Nephron progenitor cell (in vitro differentiated cells): ENCODE measurements around the gene PSME3IP1.

ENCODE experiments used
- DNase-seq: peaks from one replicate; pipeline ENCODE4 v3.0.0; 2021
- H3K27ac Mint-ChIP-seq: 2 replicates; pipeline ENCODE4 v1.8.0; 2021; ENCODE audit warnings: mild to moderate bottlenecking, moderate library complexity, mixed read lengths
- H3K27me3 Mint-ChIP-seq: 2 replicates; pipeline ENCODE4 v1.8.0; 2021; ENCODE audit warnings: mild to moderate bottlenecking, low read depth, mixed read lengths; ENCODE audit not compliant: poor library complexity
- H3K36me3 Mint-ChIP-seq: 2 replicates; pipeline ENCODE4 v1.8.0; 2021; ENCODE audit warnings: low read depth, mixed read lengths
- H3K4me1 Mint-ChIP-seq: 2 replicates; pipeline ENCODE4 v1.8.0; 2021; ENCODE audit warnings: mixed read lengths
- H3K4me3 Mint-ChIP-seq: 2 replicates; pipeline ENCODE4 v1.8.0; 2021; ENCODE audit warnings: mild to moderate bottlenecking, moderate library complexity, mixed read lengths
- H3K9me3 Mint-ChIP-seq: 2 replicates; pipeline ENCODE4 v1.8.0; 2021; ENCODE audit warnings: mild to moderate bottlenecking, moderate library complexity, mixed read lengths
- CTCF ChIP-seq: fragments of 200-600 bp; sonication (generic); IDR thresholded peaks from 2 replicates; pipeline ENCODE4 v1.5.0; 2021; ENCODE audit warnings: antibody characterized with exemption

PSME3IP1 gene

GRCh38 chr16:57178793-57179212 is 7.0 kb downstream of the PSME3IP1 start:
- no peak for DNase-seq
- TF ChIP-seq CTCF: no peak
- no peak overlapping the region for H3K27ac Mint-ChIP-seq
- H3K4me3 Mint-ChIP-seq: no peak overlapping the region
- no peaks in the 10 kb centered on the region for H3K27me3 Mint-ChIP-seq
- H3K36me3 Mint-ChIP-seq: peaks cover 8% of the 10 kb centered on the region
- H3K4me1 Mint-ChIP-seq: peaks cover 11% of the 10 kb centered on the region
- peaks cover 2% of the 10 kb centered on the region for H3K9me3 Mint-ChIP-seq

- Mint-ChIP-seq H3K27ac (no peak overlapping the region), H3K4me1 (peaks cover 9% of the 10 kb centered on the region), H3K36me3 (peaks cover 14% of the 10 kb centered on the region), H3K27me3 (no peaks in the 10 kb centered on the region), H3K9me3 (no peaks in the 10 kb centered on the region), H3K4me3 (no peak overlapping the region)
- no peak for DNase-seq
- TF ChIP-seq CTCF: no peak
These were observed 7.6 kb downstream of the PSME3IP1 start for GRCh38 chr16:57178196-57178595.

DNA sequence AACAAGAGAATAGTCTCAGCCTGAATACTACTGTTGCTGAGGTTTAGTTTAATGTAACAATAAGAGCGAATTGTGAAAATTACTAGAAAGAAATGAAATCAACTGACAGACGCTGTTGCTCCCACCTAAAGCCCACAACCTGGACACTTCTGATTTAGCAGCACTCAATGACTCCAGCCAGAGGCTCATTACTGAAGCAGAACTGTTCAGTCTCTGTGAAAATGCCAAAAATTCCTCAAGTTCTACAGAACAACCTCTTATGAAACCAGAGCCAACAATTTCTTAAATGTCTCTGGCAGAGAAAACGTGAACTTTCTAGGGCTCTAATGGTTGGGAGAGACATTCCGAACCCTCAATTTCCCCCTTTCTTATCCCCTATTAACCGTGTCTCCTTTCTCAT is 9.9 kb downstream of the PSME3IP1 start:
- Mint-ChIP-seq H3K36me3 (peaks cover 36% of the 10 kb centered on the region), H3K27ac (no peak overlapping the region), H3K9me3 (no peaks in the 10 kb centered on the region), H3K4me3 (no peak overlapping the region), H3K27me3 (peaks cover 4% of the 10 kb centered on the region), H3K4me1 (peaks cover 4% of the 10 kb centered on the region)
- TF ChIP-seq CTCF: no peak
- DNase-seq: no peak

- Mint-ChIP-seq H3K9me3 (no peaks in the 10 kb centered on the region), H3K4me3 (no peak overlapping the region), H3K27me3 (peaks cover 4% of the 10 kb centered on the region), H3K36me3 (peaks cover 45% of the 10 kb centered on the region), H3K27ac (no peak overlapping the region), H3K4me1 (peaks cover 10% of the 10 kb centered on the region)
- DNase-seq: no peak
- TF ChIP-seq CTCF: no peak
These were observed 13.0 kb downstream of the PSME3IP1 start for GRCh38 chr16:57172721-57173290.

GRCh38 chr16:57169327-57169726 is 16.5 kb downstream of the PSME3IP1 start:
- Mint-ChIP-seq H3K36me3 (peaks cover 67% of the 10 kb centered on the region), H3K9me3 (no peaks in the 10 kb centered on the region), H3K27me3 (peaks cover 4% of the 10 kb centered on the region)

More at GRCh38 chr16:57169327-57169726, 16.5 kb downstream of the PSME3IP1 start:
- DNase-seq: no peak
- TF ChIP-seq CTCF: no peak
- peak overlapping the region; percentile 12 for H3K27ac Mint-ChIP-seq
- H3K4me3 Mint-ChIP-seq: no peak overlapping the region
- H3K4me1 Mint-ChIP-seq: peaks cover 28% of the 10 kb centered on the region
